HL-60 (cell line): Measurements from ENCODE around the gene KAZN.

Experiments
- DNase-seq, 2 experiments: peaks; one replicate each; pipeline ENCODE4 v3.0.0-alpha.2; 2010 to 2020; ENCODE audit warnings: low read depth in 1 of 2, low spot score in 1 of 2
- H3K27ac ChIP-seq: fragments of 250-450 bp; sonication (Bioruptor Pico); replicated peaks from 2 replicates; pipeline ENCODE4 v1.5.1; 2020; ENCODE audit warnings: mild to moderate bottlenecking, moderate library complexity
- H3K27me3 ChIP-seq: fragments of 250-450 bp; sonication (Bioruptor Pico); 2 replicates; pipeline ENCODE4 v1.5.1; 2021; ENCODE audit warnings: mild to moderate bottlenecking, moderate library complexity; ENCODE audit not compliant: insufficient read depth, poor library complexity, severe bottlenecking
- H3K4me3 ChIP-seq: replicated peaks from 2 replicates; pipeline ENCODE4 v1.5.1; 2011; ENCODE audit warnings: mild to moderate bottlenecking, control low read depth, low read length; ENCODE audit not compliant: insufficient read depth
- GABPA ChIP-seq: IDR thresholded peaks from 2 replicates; pipeline ENCODE4 v1.6.1; 2012; ENCODE audit warnings: low read depth
- POLR2AphosphoS5 ChIP-seq: IDR thresholded peaks from 2 replicates; pipeline ENCODE4 v1.6.1; 2012; ENCODE audit warnings: low read depth
- SPI1 ChIP-seq: IDR thresholded peaks from 2 replicates; pipeline ENCODE4 v1.6.1; 2012; ENCODE audit warnings: low read depth, mild to moderate bottlenecking, borderline replicate concordance
- TF ChIP-seq, protein P1 (sequence below): IDR thresholded peaks from 2 replicates; pipeline ENCODE4 v1.6.1; 2012; ENCODE audit warnings: low read depth; ENCODE audit not compliant: insufficient replicate concordance
- TF ChIP-seq, protein P2 (sequence below): IDR thresholded peaks from one replicate; pipeline ENCODE4 v1.5.1; 2011; ENCODE audit warnings: low read length, control low read depth, inconsistent platforms; ENCODE audit not compliant: insufficient read depth

KAZN gene

DNA sequence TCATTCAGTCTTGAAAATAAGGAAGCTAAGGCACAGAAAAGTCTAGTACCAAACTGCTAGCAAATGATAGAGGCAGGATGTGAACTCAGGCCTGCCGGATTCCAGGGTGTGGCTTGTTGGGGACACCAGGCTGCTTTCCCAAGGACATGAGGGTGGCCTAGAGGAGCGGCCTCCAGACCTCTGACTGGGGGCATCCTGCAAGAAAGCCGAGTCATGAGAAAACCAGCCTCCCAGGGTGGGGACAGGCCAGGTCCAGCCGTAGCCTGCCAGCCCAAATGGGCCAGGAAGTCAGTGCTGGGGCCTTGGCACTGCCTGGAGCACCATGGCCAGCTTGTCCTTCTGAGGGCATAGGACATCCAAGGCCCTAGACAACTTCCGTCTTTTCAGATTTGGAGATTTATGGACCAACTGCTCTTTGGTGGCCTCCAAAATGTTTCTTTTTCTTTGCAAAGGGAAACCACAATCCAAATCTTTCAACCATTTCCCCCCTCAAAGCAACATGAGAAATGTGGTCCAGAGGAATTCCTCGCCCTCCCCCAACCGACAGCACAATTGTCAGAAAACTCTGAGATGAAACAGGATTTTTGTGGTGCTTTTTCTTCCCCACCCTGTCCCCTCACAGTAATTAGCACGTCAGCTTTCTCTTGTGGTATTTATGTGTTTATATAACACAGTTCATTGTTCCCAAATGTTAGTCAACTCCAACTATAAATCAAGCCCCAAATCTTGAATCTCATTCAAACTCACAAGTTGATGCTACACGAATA is 212.3 kb downstream of the KAZN start:
- Histone ChIP-seq H3K4me3 (no peak overlapping the region), H3K27me3 (no peaks in the 10 kb centered on the region), H3K27ac (no peak overlapping the region)
- no peak for DNase-seq
- TF ChIP-seq, protein P1, sequence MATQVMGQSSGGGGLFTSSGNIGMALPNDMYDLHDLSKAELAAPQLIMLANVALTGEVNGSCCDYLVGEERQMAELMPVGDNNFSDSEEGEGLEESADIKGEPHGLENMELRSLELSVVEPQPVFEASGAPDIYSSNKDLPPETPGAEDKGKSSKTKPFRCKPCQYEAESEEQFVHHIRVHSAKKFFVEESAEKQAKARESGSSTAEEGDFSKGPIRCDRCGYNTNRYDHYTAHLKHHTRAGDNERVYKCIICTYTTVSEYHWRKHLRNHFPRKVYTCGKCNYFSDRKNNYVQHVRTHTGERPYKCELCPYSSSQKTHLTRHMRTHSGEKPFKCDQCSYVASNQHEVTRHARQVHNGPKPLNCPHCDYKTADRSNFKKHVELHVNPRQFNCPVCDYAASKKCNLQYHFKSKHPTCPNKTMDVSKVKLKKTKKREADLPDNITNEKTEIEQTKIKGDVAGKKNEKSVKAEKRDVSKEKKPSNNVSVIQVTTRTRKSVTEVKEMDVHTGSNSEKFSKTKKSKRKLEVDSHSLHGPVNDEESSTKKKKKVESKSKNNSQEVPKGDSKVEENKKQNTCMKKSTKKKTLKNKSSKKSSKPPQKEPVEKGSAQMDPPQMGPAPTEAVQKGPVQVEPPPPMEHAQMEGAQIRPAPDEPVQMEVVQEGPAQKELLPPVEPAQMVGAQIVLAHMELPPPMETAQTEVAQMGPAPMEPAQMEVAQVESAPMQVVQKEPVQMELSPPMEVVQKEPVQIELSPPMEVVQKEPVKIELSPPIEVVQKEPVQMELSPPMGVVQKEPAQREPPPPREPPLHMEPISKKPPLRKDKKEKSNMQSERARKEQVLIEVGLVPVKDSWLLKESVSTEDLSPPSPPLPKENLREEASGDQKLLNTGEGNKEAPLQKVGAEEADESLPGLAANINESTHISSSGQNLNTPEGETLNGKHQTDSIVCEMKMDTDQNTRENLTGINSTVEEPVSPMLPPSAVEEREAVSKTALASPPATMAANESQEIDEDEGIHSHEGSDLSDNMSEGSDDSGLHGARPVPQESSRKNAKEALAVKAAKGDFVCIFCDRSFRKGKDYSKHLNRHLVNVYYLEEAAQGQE, result no peak
- TF ChIP-seq GABPA, result no peak
- no peak for TF ChIP-seq POLR2AphosphoS5
- TF ChIP-seq, protein P2, sequence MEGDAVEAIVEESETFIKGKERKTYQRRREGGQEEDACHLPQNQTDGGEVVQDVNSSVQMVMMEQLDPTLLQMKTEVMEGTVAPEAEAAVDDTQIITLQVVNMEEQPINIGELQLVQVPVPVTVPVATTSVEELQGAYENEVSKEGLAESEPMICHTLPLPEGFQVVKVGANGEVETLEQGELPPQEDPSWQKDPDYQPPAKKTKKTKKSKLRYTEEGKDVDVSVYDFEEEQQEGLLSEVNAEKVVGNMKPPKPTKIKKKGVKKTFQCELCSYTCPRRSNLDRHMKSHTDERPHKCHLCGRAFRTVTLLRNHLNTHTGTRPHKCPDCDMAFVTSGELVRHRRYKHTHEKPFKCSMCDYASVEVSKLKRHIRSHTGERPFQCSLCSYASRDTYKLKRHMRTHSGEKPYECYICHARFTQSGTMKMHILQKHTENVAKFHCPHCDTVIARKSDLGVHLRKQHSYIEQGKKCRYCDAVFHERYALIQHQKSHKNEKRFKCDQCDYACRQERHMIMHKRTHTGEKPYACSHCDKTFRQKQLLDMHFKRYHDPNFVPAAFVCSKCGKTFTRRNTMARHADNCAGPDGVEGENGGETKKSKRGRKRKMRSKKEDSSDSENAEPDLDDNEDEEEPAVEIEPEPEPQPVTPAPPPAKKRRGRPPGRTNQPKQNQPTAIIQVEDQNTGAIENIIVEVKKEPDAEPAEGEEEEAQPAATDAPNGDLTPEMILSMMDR, result no peak
- no peak for TF ChIP-seq SPI1

DNA sequence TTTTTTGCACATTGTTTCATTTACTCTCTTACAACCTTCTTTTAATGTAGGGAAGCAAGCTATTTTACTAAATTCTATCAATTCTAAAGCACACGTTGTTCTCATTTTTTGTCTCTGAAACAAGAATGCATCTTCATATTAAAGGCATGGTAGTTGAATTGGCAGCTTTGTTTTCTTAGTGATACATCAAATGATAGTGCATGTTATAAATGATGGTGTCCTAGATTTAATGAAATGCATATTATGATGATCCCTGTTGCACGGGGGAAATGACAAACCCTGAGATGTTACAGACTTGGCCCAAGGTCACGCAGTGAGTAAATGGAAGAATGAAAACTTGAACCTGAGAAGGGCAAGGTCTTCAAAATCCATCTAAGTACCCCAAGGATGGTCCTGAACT is 213.1 kb downstream of the KAZN start:
- Histone ChIP-seq H3K27ac (no peak overlapping the region), H3K4me3 (no peak overlapping the region), H3K27me3 (no peaks in the 10 kb centered on the region)
- TF ChIP-seq GABPA, result no peak
- TF ChIP-seq SPI1, result no peak
- no peak for TF ChIP-seq POLR2AphosphoS5
- TF ChIP-seq, protein P2, result no peak
- TF ChIP-seq, protein P1, result no peak
- no peak for DNase-seq

DNA sequence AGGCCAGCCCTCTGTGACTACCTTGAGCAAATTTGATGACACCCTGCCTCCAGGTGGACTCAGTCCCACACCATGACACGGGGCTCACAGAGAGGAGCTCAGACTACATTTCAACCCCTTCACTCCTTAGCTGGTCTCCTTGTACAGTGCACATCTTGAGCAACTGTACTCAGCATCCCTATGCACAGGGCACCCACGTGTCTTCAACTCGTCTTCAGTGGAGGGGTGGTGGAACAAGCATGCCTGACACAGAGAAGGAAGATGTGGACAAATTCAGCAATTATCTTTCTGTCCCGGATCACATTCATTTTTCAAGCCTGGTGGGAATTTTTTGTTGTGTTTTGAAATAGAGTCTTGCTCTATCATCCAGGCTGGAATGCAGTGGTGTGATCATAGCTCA is 213.7 kb downstream of the KAZN start:
- TF ChIP-seq, protein P1, result no peak
- TF ChIP-seq, protein P2, result no peak
- TF ChIP-seq POLR2AphosphoS5 (no peak), GABPA (no peak), SPI1 (no peak)
- Histone ChIP-seq H3K27ac (no peak overlapping the region), H3K27me3 (no peaks in the 10 kb centered on the region), H3K4me3 (no peak overlapping the region)
- no peak for DNase-seq
